ENCODE data around the gene COL9A3.

The COL9A3 gene

GRCh38 chr20:62778601-62779416 is 38.0 kb upstream of the COL9A3 start:
- DNase-seq (ENCODE audit: low read depth), result no peak

- DNase-seq (ENCODE audit: low read depth), result no peak
Observed at GRCh38 chr20:62779417-62779685, 37.5 kb upstream of the COL9A3 start.

- DNase-seq (ENCODE audit: low read depth), result no peak
Observed at GRCh38 chr20:62780204-62780603, 36.6 kb upstream of the COL9A3 start.

- DNase-seq (ENCODE audit: low read depth), result no peak
Observed at GRCh38 chr20:62780696-62781095, 36.2 kb upstream of the COL9A3 start.

- DNase-seq (ENCODE audit: low read depth), result no peak
Observed at GRCh38 chr20:62782149-62782892, 34.5 kb upstream of the COL9A3 start.

GRCh38 chr20:62782893-62783278 is 34.0 kb upstream of the COL9A3 start:
- DNase-seq (ENCODE audit: low read depth), result no peak

GRCh38 chr20:62784497-62784896 is 32.4 kb upstream of the COL9A3 start:
- no peak for DNase-seq (ENCODE audit: low read depth)

GRCh38 chr20:62785393-62785792 is 31.5 kb upstream of the COL9A3 start:
- DNase-seq (ENCODE audit: low read depth), result no peak

GRCh38 chr20:62786157-62786556 is 30.7 kb upstream of the COL9A3 start:
- no peak for DNase-seq (ENCODE audit: low read depth)

GRCh38 chr20:62787321-62787720 is 29.5 kb upstream of the COL9A3 start:
- DNase-seq (ENCODE audit: low read depth), result no peak

- DNase-seq (ENCODE audit: low read depth), result no peak
Observed at GRCh38 chr20:62787866-62788265, 29.0 kb upstream of the COL9A3 start.

- no peak for DNase-seq (ENCODE audit: low read depth)
Observed at GRCh38 chr20:62788607-62789006, 28.2 kb upstream of the COL9A3 start.

- no peak for DNase-seq (ENCODE audit: low read depth)
Observed at GRCh38 chr20:62790075-62790474, 26.8 kb upstream of the COL9A3 start.

- DNase-seq (ENCODE audit: low read depth), result peak; percentile 51
Observed at GRCh38 chr20:62791301-62792181, 25.3 kb upstream of the COL9A3 start.

- DNase-seq (ENCODE audit: low read depth), result no peak
Observed at GRCh38 chr20:62792182-62792939, 24.5 kb upstream of the COL9A3 start.

- no peak for DNase-seq (ENCODE audit: low read depth)
Observed at GRCh38 chr20:62792940-62793756, 23.7 kb upstream of the COL9A3 start.

- no peak for DNase-seq (ENCODE audit: low read depth)
Observed at GRCh38 chr20:62793757-62794006, 23.2 kb upstream of the COL9A3 start.

- peak; percentile 89 for DNase-seq (ENCODE audit: low read depth)
Observed at GRCh38 chr20:62794007-62794724, 22.7 kb upstream of the COL9A3 start.

- peak; percentile 51 for DNase-seq (ENCODE audit: low read depth)
Observed at GRCh38 chr20:62795023-62795761, 21.7 kb upstream of the COL9A3 start.

Data from activated T-cell treated with anti-CD3 and anti-CD28 coated beads for 1 hour (primary cell).